H1 (cell line): Measurements from ENCODE around the gene MLC1. TPM values are rescaled to one million over a fixed set of nuclear protein-coding genes. Genes with fewer than 3 reads are reported as not detected.

Source experiments
- CTCF ChIA-PET: fragments of 300-600 bp; sonication (Branson Sonifier 250); formaldehyde crosslinking; loops from one replicate; lab custom pipeline; 2021; ENCODE audit not compliant: partially characterized antibody; lab: Charles Lee
- POLR2A ChIA-PET: fragments of 300-600 bp; sonication (Branson Sonifier 250); formaldehyde crosslinking; loops from one replicate; lab custom pipeline; 2021; ENCODE audit warnings: inconsistent platforms; ENCODE audit not compliant: partially characterized antibody; lab: Charles Lee
- DNase-seq, 2 experiments: peaks; one replicate each; pipeline versions ENCODE4 v3.0.0 to v3.0.0-alpha.2; 2010 to 2022; ENCODE audit warnings: low spot score in 2 of 2, low read depth in 1 of 2, mixed read lengths in 1 of 2
- FAIRE-seq: peaks from 2 replicates; lab custom pipeline; 2011; peaks lifted over from hg19 to GRCh38; lab: Jason Lieb, UNC
- H2AFZ ChIP-seq: 2 replicates; pipeline ENCODE4 v1.8.1; 2012; ENCODE audit warnings: low read length, inconsistent platforms
- H2AK5ac ChIP-seq: 2 replicates; pipeline ENCODE4 v1.6.1; 2013; ENCODE audit warnings: low read depth, low read length
- H2BK120ac ChIP-seq: replicated peaks from 2 replicates; pipeline ENCODE3; 2013; ENCODE audit warnings: low read depth, low read length, inconsistent platforms
- H2BK12ac ChIP-seq: 2 replicates; pipeline ENCODE4 v1.6.1; 2013; ENCODE audit warnings: low read depth, low read length
- H2BK15ac ChIP-seq: 2 replicates; pipeline ENCODE4 v1.6.1; 2013; ENCODE audit warnings: low read length
- H2BK20ac ChIP-seq: 2 replicates; pipeline ENCODE4 v1.6.1; 2013; ENCODE audit warnings: low read length
- H2BK5ac ChIP-seq: 2 replicates; pipeline ENCODE4 v1.6.1; 2013; ENCODE audit warnings: low read depth, low read length
- H3K14ac ChIP-seq: 2 replicates; pipeline ENCODE4 v1.6.1; 2013; ENCODE audit warnings: inconsistent platforms; ENCODE audit not compliant: insufficient read length
- H3K18ac ChIP-seq: 2 replicates; pipeline ENCODE4 v1.6.1; 2013; ENCODE audit warnings: low read length; ENCODE audit errors: extremely low read depth
- H3K23ac ChIP-seq: 2 replicates; pipeline ENCODE4 v1.6.1; 2013; ENCODE audit warnings: inconsistent platforms; ENCODE audit not compliant: insufficient read length
- H3K23me2 ChIP-seq: 2 replicates; pipeline ENCODE4 v1.6.1; 2013; ENCODE audit warnings: low read depth, low read length
- H3K27ac ChIP-seq: 2 replicates; pipeline ENCODE4 v1.6.1; 2011; ENCODE audit warnings: low read depth, low read length, inconsistent platforms
- H3K27me3 ChIP-seq, 4 experiments: replicated peaks in 1 of 4; 1 replicate in 1 of 4; 2 replicates in 3 of 4; pipeline versions ENCODE4 v1.6.1 to v1.8.1; 2011 to 2013; ENCODE audit warnings: low read length in 3 of 4, mild to moderate bottlenecking in 3 of 4, inconsistent platforms in 2 of 4, mixed read lengths in 2 of 4, moderate library complexity in 1 of 4; ENCODE audit not compliant: control insufficient read depth in 3 of 4, insufficient read depth in 3 of 4; ENCODE audit errors: extremely low read depth in 1 of 4
- H3K36me3 ChIP-seq, 4 experiments: 2 replicates each; pipeline versions ENCODE4 v1.6.1 to v1.8.1; 2011 to 2013; ENCODE audit warnings: mild to moderate bottlenecking in 4 of 4, low read length in 3 of 4, moderate library complexity in 2 of 4, control low read depth in 1 of 4, inconsistent platforms in 1 of 4; ENCODE audit not compliant: insufficient read depth in 4 of 4, control insufficient read depth in 2 of 4
- H3K4ac ChIP-seq: replicated peaks from 2 replicates; pipeline ENCODE3; 2013; ENCODE audit warnings: low read length, low read depth, mixed read lengths, inconsistent platforms; ENCODE audit not compliant: insufficient read length
- H3K4me1 ChIP-seq, 4 experiments: replicated peaks in 1 of 4; 1 replicate in 1 of 4; 2 replicates in 3 of 4; pipeline versions ENCODE4 v1.6.1 to v1.8.1; 2011 to 2013; ENCODE audit warnings: low read length in 3 of 4, inconsistent platforms in 2 of 4, mixed read lengths in 1 of 4; ENCODE audit not compliant: insufficient read depth in 4 of 4, control insufficient read depth in 3 of 4
- H3K4me2 ChIP-seq, 2 experiments: 2 replicates each; pipeline versions ENCODE4 v1.6.1 to v1.8.1; 2011 to 2013; ENCODE audit warnings: low read depth in 2 of 2, low read length in 2 of 2, control low read depth in 1 of 2, inconsistent platforms in 1 of 2, mild to moderate bottlenecking in 1 of 2; ENCODE audit not compliant: insufficient read depth in 1 of 2
- H3K4me3 ChIP-seq, 4 experiments: fragments of 200-600, 300-600 bp in 1 of 4; sonication (generic), shearing (Covaris generic), sonication (Bioruptor Twin) in 1 of 4; 2 replicates each; pipeline versions ENCODE4 v1.5.1 to v1.8.1; 2011 to 2016; ENCODE audit warnings: low read length in 4 of 4, low read depth in 3 of 4, control low read depth in 2 of 4, inconsistent platforms in 2 of 4, mild to moderate bottlenecking in 2 of 4, mixed read lengths in 1 of 4, moderate library complexity in 1 of 4; ENCODE audit not compliant: insufficient read depth in 2 of 4; ENCODE audit errors: extremely low read depth in 1 of 4
- H3K56ac ChIP-seq: replicated peaks from 2 replicates; pipeline ENCODE3; 2013; ENCODE audit warnings: low read depth, mild to moderate bottlenecking, mixed read lengths, low read length, inconsistent platforms; ENCODE audit not compliant: insufficient read length
- H3K79me1 ChIP-seq: 2 replicates; pipeline ENCODE4 v1.6.1; 2013; ENCODE audit warnings: low read depth, low read length, control low read depth
- H3K79me2 ChIP-seq, 2 experiments: 2 replicates each; pipeline versions ENCODE4 v1.6.1 to v1.8.1; 2012 to 2013; ENCODE audit warnings: low read length in 2 of 2, mild to moderate bottlenecking in 2 of 2, inconsistent platforms in 1 of 2; ENCODE audit not compliant: insufficient read depth in 2 of 2, control insufficient read depth in 1 of 2
- H3K9ac ChIP-seq, 4 experiments: replicated peaks in 1 of 4; 1 replicate in 1 of 4; 2 replicates in 3 of 4; pipeline versions ENCODE4 v1.6.1 to v1.8.1; 2011 to 2013; ENCODE audit warnings: low read depth in 3 of 4, low read length in 3 of 4, control low read depth in 2 of 4, mild to moderate bottlenecking in 2 of 4, moderate library complexity in 2 of 4, inconsistent platforms in 1 of 4; ENCODE audit errors: extremely low read depth in 1 of 4
- H3K9me3 ChIP-seq, 2 experiments: 2 replicates each; pipeline versions ENCODE4 v1.6.1 to v1.8.1; 2012 to 2013; ENCODE audit warnings: mild to moderate bottlenecking in 2 of 2, moderate library complexity in 2 of 2, control low read depth in 1 of 2, inconsistent platforms in 1 of 2, low read depth in 1 of 2, low read length in 1 of 2, mixed read lengths in 1 of 2; ENCODE audit not compliant: insufficient read depth in 2 of 2
- H4K20me1 ChIP-seq, 2 experiments: replicated peaks in 1 of 2; 2 replicates each; pipeline versions ENCODE3 to v1.8.1; 2011 to 2013; ENCODE audit warnings: inconsistent platforms in 2 of 2, low read length in 2 of 2, mild to moderate bottlenecking in 1 of 2; ENCODE audit not compliant: insufficient read depth in 2 of 2, control insufficient read depth in 1 of 2
- H4K5ac ChIP-seq: 2 replicates; pipeline ENCODE4 v1.6.1; 2013; ENCODE audit warnings: low read length, low read depth, mixed read lengths, inconsistent platforms; ENCODE audit not compliant: insufficient read length
- H4K8ac ChIP-seq: 2 replicates; pipeline ENCODE4 v1.8.0; 2013; ENCODE audit warnings: mild to moderate bottlenecking, moderate library complexity, low read length, inconsistent platforms; ENCODE audit not compliant: insufficient read depth; ENCODE audit errors: extremely low read depth
- H4K91ac ChIP-seq: replicated peaks from 2 replicates; pipeline ENCODE3; 2013; ENCODE audit warnings: low read length, mixed read lengths, inconsistent platforms; ENCODE audit not compliant: insufficient read length
- SRF ChIP-seq: IDR thresholded peaks from 2 replicates; pipeline ENCODE4 v1.6.1; 2011; ENCODE audit warnings: mild to moderate bottlenecking, low read depth, low read length, moderate library complexity
- WGBS, 2 experiments: shearing (Covaris generic) in 1 of 2; methylation state at CpG; one replicate each; pipeline versions ENCODE4 v1.1.6 to v1.1.7; 2013 to 2015; ENCODE audit warnings: low lambda C conversion rate in 2 of 2, mixed read lengths in 2 of 2, inconsistent platforms in 1 of 2, low coverage in 1 of 2, missing lambda C conversion rate in 1 of 2; ENCODE audit not compliant: insufficient replicate concordance in 2 of 2, insufficient coverage in 1 of 2, insufficient read length in 1 of 2; ENCODE audit errors: extremely low coverage in 1 of 2, missing lambda C conversion rate in 1 of 2; 5-methylcytosine and 5-hydroxymethylcytosine counted together
- polyA plus RNA-seq, 7 experiments: library from polyadenylated mRNA; depleted of rRNA in 3 of 7; stranded (reverse) in 5 of 7; unstranded in 2 of 7; fragments of >200 nt in 5 of 7; fragments of 200-250 nt in 2 of 7; gene quantifications; 1 replicate in 5 of 7; 2 replicates in 1 of 7; 4 replicates in 1 of 7; pipeline versions ENCODE4 v1.2.1 to v1.2.3, GENCODE V29; 2011 to 2013; ENCODE audit warnings: missing spikeins in 2 of 7, mixed read lengths in 2 of 7
- total RNA-seq: library from RNA; stranded (reverse); fragmentation: NEBNext Ultra II Directional; extraction: Animal tissue kit (Norgen Biotek cat#: 25700); gene quantifications from 2 replicates; pipeline ENCODE4 v1.2.1, GENCODE V29; 2021

The MLC1 gene
- total and polyA plus RNA-seq, 2 of the 8 experiments (the other 6 are each of a cell fraction or from before 2014, with no cell fraction given): 0.20 TPM; not detected in 1

DNA sequence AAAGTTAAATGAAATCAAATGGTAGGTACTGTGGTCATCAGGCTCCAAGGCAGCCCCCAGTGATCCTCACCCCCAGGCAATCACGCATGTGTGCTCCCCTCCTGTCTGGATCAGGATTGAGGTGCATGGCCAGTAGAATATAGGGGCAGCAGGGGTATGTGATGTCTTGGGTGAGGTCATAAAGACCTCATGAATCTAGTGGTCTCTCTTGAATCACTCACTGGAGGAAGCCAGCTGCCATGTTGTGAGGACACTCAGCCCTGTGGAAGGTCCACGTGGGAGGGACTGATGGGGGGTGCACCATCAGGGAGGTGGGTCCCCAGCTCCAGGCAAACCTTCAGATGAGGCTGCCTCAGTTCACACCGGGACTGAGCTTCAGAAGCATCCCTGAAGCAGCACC lies 65.9 kb downstream of the MLC1 start:
- peaks cover 0 to 3% of the 10 kb centered on the region in 2 experiments for H4K20me1 ChIP-seq
- no peak overlapping the region for H3K4ac ChIP-seq
- H3K79me2 ChIP-seq: no peaks in the 10 kb centered on the region
- H2BK5ac ChIP-seq: no peak overlapping the region
- POLR2A ChIA-PET: interaction anchor here (1.7 kb wide), 1 partner anchor 11 kb away, joined by 4 read pairs; no protein-coding TSS in a partner anchor
- no peak overlapping the region for H3K14ac ChIP-seq
- CTCF ChIA-PET: interaction anchor here (1.1 kb wide), 1 partner anchor 114 kb away, joined by 4 read pairs; no protein-coding TSS in a partner anchor
- no peak overlapping the region for H4K91ac ChIP-seq
- H2BK120ac ChIP-seq: no peak overlapping the region
- H3K36me3 ChIP-seq: no peaks in the 10 kb centered on the region; a peak in 1 of 8 replicates
- no peak overlapping the region for H3K9ac ChIP-seq
- H3K18ac ChIP-seq: no peak overlapping the region
- FAIRE-seq: no peak
- peaks cover 12 to 21% (median 17%) of the 10 kb centered on the region in 4 experiments for H3K27me3 ChIP-seq
- H2AK5ac ChIP-seq: no peak overlapping the region
- WGBS, 2 experiments: 52% methylated on average over 3 of the region's 3 CpGs; no CpG with 5 or more reads in 1 of the 2 experiments
- peaks cover 7% of the 10 kb centered on the region; the same call in 1 of the 2 replicates for H3K23me2 ChIP-seq
- no peak overlapping the region for H3K27ac ChIP-seq
- H3K23ac ChIP-seq: no peak overlapping the region
- no peak overlapping the region for H2BK20ac ChIP-seq
- DNase-seq: no peak
- H3K56ac ChIP-seq: no peak overlapping the region
- peaks cover 0 to 6% (median 5%) of the 10 kb centered on the region in 4 experiments; a peak in 5 of 7 replicates for H3K4me1 ChIP-seq
- H3K9me3 ChIP-seq: peaks cover 0 to 12% of the 10 kb centered on the region in 2 experiments; a peak in 2 of 4 replicates
- H4K8ac ChIP-seq: no peak overlapping the region
- no peak overlapping the region for H4K5ac ChIP-seq
- no peak overlapping the region for H3K4me2 ChIP-seq
- no peak overlapping the region for H3K4me3 ChIP-seq
- no peak overlapping the region for H2AFZ ChIP-seq
- H2BK12ac ChIP-seq: no peak overlapping the region
- TF ChIP-seq SRF: no peak
- H3K79me1 ChIP-seq: no peaks in the 10 kb centered on the region
- H2BK15ac ChIP-seq: no peak overlapping the region
